HepG2 (cell line): ENCODE measurements around the gene ASB8. TPM values are rescaled to one million over a fixed set of nuclear protein-coding genes. Genes with fewer than 3 reads are reported as not detected.

Experiments used
- BATF2 ChIP-seq: sonication (generic); formaldehyde crosslinking; IDR thresholded peaks from 2 replicates; pipeline ENCODE4 v1.8.0; 2022; ENCODE audit warnings: mild to moderate bottlenecking, missing genetic modification reagents, moderate library complexity
- BORCS8-MEF2B ChIP-seq: sonication (generic); formaldehyde crosslinking; IDR thresholded peaks from 2 replicates; pipeline ENCODE4 v1.8.0; 2022; ENCODE audit warnings: mild to moderate bottlenecking, missing genetic modification reagents
- MAFK ChIP-seq, 2 experiments: IDR thresholded peaks in 1 of 2; conservative IDR thresholded peaks in 1 of 2; 2 replicates each; pipeline ENCODE4 v1.6.1; 2011; ENCODE audit warnings: improper control_type of control experiment in 2 of 2, low read length in 2 of 2
- MED1 ChIP-seq: sonication (generic); formaldehyde crosslinking; IDR thresholded peaks from 2 replicates; pipeline ENCODE4 v1.4.0; 2020; ENCODE audit warnings: missing genetic modification reagents
- PRDM10 ChIP-seq: sonication (generic); formaldehyde crosslinking; IDR thresholded peaks from 2 replicates; pipeline ENCODE4 v1.4.0; 2020; ENCODE audit warnings: low read depth, missing genetic modification reagents
- TFDP2 ChIP-seq: sonication (generic); formaldehyde crosslinking; IDR thresholded peaks from 2 replicates; pipeline ENCODE4 v1.4.0; 2020; ENCODE audit warnings: missing genetic modification reagents
- TMF1 ChIP-seq: sonication (generic); formaldehyde crosslinking; IDR thresholded peaks from 2 replicates; pipeline ENCODE4 v1.8.1; 2022; ENCODE audit warnings: low read depth, missing genetic modification reagents
- ZFP41 ChIP-seq: sonication (generic); formaldehyde crosslinking; IDR thresholded peaks from 2 replicates; pipeline ENCODE4 v1.4.0; 2020; ENCODE audit warnings: mild to moderate bottlenecking, missing genetic modification reagents, borderline replicate concordance
- ZNF136 ChIP-seq: sonication (generic); formaldehyde crosslinking; IDR thresholded peaks from 2 replicates; pipeline ENCODE4 v1.8.1; 2022; ENCODE audit warnings: low read depth, mild to moderate bottlenecking, moderate library complexity, missing genetic modification reagents
- ZNF160 ChIP-seq: sonication (generic); formaldehyde crosslinking; IDR thresholded peaks from 2 replicates; pipeline ENCODE4 v1.8.0; 2022; ENCODE audit warnings: mild to moderate bottlenecking, inconsistent platforms, missing genetic modification reagents
- ZNF205 ChIP-seq: IDR thresholded peaks from 2 replicates; pipeline ENCODE4 v1.6.1; 2018; ENCODE audit warnings: missing biosample characterization, missing genetic modification reagents
- ZNF292 ChIP-seq: sonication (generic); formaldehyde crosslinking; IDR thresholded peaks from 2 replicates; pipeline ENCODE4 v1.8.1; 2022; ENCODE audit warnings: mild to moderate bottlenecking, low read depth, missing genetic modification reagents, borderline replicate concordance
- ZNF446 ChIP-seq: sonication (generic); formaldehyde crosslinking; IDR thresholded peaks from 2 replicates; pipeline ENCODE4 v1.5.0; 2020; ENCODE audit warnings: mild to moderate bottlenecking, missing genetic modification reagents
- polyA plus RNA-seq, 8 experiments: library from polyadenylated mRNA; depleted of rRNA in 3 of 8; stranded (reverse) in 7 of 8; unstranded in 1 of 8; fragments of >200 nt; fragmentation: Illumina TruSeq in 4 of 8; extraction: Trizol in 4 of 8; gene quantifications; 2 replicates each; pipeline versions ENCODE4 v1.2.1 to v1.2.3, GENCODE V29; 2011 to 2016; ENCODE audit warnings: low read depth in 4 of 8, missing spikeins in 1 of 8, mixed read lengths in 1 of 8; ENCODE audit not compliant: insufficient read depth in 1 of 8
- total RNA-seq, 5 experiments: library from RNA; depleted of rRNA; stranded (reverse); fragments of >200 nt; fragmentation: Illumina TruSeq; extraction: Trizol; gene quantifications; 2 replicates each; pipeline ENCODE4 v1.2.3, GENCODE V29; 2016; ENCODE audit warnings: low read depth in 1 of 5
- TF ChIP-seq, protein P1 (sequence below): sonication (generic); formaldehyde crosslinking; IDR thresholded peaks from 2 replicates; pipeline ENCODE4 v1.4.0; 2020; ENCODE audit warnings: missing genetic modification reagents, borderline replicate concordance
- TF ChIP-seq, protein P2 (sequence below): sonication (generic); formaldehyde crosslinking; IDR thresholded peaks from 2 replicates; pipeline ENCODE4 v1.9.0; 2021; ENCODE audit warnings: missing genetic modification reagents, borderline replicate concordance

The ASB8 gene
- total and polyA plus RNA-seq, 2 of the 13 experiments (the other 11 are each of a cell fraction or from before 2014, with no cell fraction given): 14.0 to 15.5 TPM

DNA sequence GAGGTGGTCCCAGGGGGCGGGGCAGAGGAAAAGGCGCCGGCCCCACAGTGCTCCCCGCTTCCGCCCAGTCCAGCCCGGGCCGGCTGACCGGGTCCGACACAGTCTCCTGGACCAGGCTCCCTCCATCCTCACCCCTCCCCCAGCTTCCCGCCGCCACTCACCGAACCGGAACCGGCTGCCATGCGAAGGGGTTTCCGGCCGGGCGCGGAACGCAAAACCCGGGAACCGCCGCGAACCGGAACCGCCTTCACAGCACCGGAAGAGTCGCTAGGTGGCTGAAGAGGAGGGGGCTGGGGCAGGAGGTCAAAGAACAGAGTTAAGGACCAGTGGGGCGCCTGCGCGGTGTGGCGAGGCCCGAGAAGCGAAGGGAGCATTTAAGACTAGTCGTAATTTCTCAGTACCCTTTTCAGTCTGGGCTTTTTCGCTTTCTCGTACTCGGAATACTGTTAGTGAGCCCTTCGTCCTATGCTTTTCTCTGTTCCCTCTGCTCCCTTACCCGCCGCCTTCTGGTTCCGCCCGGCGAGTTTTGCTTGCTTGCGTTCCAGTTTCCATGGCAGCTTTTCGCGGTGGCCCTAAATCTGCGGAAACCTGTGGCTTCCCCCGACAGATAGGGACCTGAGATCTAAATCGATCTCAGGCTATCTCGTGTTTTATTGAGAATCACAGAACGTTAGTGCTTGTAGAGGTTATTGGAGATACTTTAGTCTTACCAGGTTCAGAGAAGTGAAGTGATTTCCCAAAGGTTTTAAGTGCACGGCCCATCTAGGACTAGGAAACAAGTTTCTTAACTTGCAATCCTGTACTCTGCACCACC, 51.2 kb downstream of the ASB8 start, which contains the start of gene SENP1 (continued):
- TF ChIP-seq TFDP2 (CRISPR knock-in tag) (peak; percentile 89), PRDM10 (peak; percentile 39; the same call in 1 of the 2 replicates), BATF2 (CRISPR knock-in tag) (0 out of 2 replicates have a peak, but pooled peaks have one; percentile 71), MED1 (CRISPR knock-in tag) (peak; percentile 52; the same call in 1 of the 2 replicates), ZNF446 (no peak), ZNF136 (no peak), MAFK (conservative IDR thresholded peaks at IDR 0.05 in 1 of 2, IDR thresholded peaks at IDR 0.05 in 1 of 2; ENCODE audit: low read length in 2 of 2) (no peak), ZNF160 (peak; percentile 78; the same call in 1 of the 2 replicates), ZNF205 (CRISPR knock-in tag) (0 out of 2 replicates have a peak, but pooled peaks have one; percentile 23), BORCS8-MEF2B (CRISPR knock-in tag) (peak; percentile 79; the same call in 1 of the 2 replicates), TMF1 (CRISPR knock-in tag) (peak; percentile 56; the same call in 1 of the 2 replicates), ZFP41 (CRISPR knock-in tag) (no peak), ZNF292 (CRISPR knock-in tag) (peak; percentile 74)
- TF ChIP-seq, protein P1, sequence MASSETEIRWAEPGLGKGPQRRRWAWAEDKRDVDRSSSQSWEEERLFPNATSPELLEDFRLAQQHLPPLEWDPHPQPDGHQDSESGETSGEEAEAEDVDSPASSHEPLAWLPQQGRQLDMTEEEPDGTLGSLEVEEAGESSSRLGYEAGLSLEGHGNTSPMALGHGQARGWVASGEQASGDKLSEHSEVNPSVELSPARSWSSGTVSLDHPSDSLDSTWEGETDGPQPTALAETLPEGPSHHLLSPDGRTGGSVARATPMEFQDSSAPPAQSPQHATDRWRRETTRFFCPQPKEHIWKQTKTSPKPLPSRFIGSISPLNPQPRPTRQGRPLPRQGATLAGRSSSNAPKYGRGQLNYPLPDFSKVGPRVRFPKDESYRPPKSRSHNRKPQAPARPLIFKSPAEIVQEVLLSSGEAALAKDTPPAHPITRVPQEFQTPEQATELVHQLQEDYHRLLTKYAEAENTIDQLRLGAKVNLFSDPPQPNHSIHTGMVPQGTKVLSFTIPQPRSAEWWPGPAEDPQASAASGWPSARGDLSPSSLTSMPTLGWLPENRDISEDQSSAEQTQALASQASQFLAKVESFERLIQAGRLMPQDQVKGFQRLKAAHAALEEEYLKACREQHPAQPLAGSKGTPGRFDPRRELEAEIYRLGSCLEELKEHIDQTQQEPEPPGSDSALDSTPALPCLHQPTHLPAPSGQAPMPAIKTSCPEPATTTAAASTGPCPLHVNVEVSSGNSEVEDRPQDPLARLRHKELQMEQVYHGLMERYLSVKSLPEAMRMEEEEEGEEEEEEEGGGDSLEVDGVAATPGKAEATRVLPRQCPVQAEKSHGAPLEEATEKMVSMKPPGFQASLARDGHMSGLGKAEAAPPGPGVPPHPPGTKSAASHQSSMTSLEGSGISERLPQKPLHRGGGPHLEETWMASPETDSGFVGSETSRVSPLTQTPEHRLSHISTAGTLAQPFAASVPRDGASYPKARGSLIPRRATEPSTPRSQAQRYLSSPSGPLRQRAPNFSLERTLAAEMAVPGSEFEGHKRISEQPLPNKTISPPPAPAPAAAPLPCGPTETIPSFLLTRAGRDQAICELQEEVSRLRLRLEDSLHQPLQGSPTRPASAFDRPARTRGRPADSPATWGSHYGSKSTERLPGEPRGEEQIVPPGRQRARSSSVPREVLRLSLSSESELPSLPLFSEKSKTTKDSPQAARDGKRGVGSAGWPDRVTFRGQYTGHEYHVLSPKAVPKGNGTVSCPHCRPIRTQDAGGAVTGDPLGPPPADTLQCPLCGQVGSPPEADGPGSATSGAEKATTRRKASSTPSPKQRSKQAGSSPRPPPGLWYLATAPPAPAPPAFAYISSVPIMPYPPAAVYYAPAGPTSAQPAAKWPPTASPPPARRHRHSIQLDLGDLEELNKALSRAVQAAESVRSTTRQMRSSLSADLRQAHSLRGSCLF: no peak
- TF ChIP-seq, protein P2, sequence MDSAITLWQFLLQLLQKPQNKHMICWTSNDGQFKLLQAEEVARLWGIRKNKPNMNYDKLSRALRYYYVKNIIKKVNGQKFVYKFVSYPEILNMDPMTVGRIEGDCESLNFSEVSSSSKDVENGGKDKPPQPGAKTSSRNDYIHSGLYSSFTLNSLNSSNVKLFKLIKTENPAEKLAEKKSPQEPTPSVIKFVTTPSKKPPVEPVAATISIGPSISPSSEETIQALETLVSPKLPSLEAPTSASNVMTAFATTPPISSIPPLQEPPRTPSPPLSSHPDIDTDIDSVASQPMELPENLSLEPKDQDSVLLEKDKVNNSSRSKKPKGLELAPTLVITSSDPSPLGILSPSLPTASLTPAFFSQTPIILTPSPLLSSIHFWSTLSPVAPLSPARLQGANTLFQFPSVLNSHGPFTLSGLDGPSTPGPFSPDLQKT (CRISPR knock-in tag): peak; percentile 30; the same call in 1 of the 2 replicates
